ENCODE results near the gene SLC23A3.

DNA sequence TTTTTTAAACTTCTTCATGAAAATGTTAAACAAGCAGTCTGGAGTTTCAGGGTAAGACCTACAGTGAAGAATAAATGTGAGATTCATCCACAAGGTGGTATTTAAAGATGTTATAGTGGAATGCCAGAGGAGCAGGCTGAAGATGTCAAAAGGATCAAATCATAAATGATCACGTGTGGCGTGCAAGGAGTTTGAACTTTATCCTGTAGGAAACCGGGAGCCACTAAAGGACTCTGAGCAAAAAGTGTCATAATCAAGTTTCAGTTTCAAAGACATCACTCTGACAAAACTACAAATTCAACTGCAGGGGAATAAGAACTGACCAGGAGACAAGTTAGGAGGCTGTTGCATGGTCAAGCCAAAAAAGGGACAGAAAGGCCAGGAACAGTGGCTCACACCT lies 29.1 kb downstream of the SLC23A3 start:
- TF ChIP-seq, protein P1, sequence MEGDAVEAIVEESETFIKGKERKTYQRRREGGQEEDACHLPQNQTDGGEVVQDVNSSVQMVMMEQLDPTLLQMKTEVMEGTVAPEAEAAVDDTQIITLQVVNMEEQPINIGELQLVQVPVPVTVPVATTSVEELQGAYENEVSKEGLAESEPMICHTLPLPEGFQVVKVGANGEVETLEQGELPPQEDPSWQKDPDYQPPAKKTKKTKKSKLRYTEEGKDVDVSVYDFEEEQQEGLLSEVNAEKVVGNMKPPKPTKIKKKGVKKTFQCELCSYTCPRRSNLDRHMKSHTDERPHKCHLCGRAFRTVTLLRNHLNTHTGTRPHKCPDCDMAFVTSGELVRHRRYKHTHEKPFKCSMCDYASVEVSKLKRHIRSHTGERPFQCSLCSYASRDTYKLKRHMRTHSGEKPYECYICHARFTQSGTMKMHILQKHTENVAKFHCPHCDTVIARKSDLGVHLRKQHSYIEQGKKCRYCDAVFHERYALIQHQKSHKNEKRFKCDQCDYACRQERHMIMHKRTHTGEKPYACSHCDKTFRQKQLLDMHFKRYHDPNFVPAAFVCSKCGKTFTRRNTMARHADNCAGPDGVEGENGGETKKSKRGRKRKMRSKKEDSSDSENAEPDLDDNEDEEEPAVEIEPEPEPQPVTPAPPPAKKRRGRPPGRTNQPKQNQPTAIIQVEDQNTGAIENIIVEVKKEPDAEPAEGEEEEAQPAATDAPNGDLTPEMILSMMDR (IDR thresholded peaks at IDR 0.05; ENCODE audit: insufficient read depth, low read length, poor library complexity, severe bottlenecking) = no peak
- TF ChIP-seq EZH2phosphoT487 (conservative IDR thresholded peaks at IDR 0.05; ENCODE audit: low read length) = no peak

Data from SU-DHL-6 (cell line).